Retina (tissue), 1 donor: Measurements from ENCODE around the gene CPSF7.
A peak's percentile ranks its signal among the peaks of the same experiment; 100 is the strongest.

Experiments used
- DNase-seq: peaks from one replicate; pipeline ENCODE4 v3.0.0-alpha.2; 2016

The CPSF7 gene

GRCh38 chr11:61380884-61381283, 48.9 kb downstream of the CPSF7 start:
- DNase-seq: no peak

DNA sequence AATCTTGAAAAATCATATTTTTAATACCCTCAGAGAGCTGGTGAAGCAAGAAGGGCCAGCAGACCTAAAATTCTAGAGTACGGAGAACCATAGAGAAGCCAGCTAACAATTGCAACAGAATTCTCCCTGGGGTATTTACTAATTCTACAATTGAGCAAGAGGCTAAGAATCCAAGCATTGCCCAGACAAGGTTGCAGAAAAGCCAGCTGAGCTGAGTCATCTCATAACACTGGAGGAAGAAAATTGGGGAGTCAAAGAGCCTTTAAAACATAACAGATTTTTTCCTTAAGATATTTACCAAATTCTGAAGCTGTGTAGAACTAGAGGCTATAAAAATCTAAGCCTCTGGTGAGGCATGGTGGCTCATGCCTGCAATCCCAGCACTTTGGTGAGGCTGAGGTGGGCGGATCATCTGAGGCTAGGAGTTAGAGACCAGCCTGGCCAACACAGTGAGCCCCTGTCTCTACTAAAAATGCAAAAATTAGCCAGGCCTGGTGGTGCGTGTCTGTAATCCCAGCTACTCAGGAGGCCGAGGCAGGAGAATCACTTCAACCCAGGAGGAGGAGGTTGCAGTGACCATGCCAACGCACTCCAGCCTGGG, 51.0 kb downstream of the CPSF7 start:
- DNase-seq: no peak

DNA sequence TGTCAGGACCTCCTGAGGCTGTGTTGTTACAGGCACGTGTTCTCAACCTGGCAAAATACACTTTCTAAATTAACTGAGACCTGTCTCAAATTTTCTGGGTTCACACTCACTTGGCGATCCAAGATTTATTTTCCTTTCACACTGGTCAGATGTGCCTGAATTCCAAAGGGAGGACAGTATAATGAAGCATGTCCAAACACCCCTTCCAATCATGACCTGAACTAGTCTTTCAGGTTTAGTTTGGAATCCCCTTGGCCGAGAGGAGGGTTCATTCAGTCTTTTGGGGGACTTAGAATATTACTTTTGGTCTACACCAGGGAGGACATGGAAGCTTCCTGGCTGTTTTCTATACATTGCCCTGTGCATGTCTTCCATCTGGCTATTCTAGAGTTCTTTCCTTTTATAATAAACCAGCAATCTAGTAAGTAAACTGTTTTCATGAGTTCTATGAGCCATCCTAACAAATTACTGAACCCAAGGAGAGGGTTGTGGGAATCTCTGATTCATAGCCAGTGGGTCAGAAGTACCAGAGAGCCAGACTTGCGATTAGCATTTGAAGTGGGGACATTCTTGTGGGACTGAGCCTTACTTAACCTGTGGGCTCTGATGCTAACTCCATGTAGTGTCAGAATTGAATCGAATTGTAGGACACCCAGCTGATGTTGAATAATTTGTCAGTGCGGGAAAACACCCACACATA, 52.2 kb downstream of the CPSF7 start:
- DNase-seq: no peak

GRCh38 chr11:61375761-61376108, 54.0 kb downstream of the CPSF7 start:
- no peak for DNase-seq

DNA sequence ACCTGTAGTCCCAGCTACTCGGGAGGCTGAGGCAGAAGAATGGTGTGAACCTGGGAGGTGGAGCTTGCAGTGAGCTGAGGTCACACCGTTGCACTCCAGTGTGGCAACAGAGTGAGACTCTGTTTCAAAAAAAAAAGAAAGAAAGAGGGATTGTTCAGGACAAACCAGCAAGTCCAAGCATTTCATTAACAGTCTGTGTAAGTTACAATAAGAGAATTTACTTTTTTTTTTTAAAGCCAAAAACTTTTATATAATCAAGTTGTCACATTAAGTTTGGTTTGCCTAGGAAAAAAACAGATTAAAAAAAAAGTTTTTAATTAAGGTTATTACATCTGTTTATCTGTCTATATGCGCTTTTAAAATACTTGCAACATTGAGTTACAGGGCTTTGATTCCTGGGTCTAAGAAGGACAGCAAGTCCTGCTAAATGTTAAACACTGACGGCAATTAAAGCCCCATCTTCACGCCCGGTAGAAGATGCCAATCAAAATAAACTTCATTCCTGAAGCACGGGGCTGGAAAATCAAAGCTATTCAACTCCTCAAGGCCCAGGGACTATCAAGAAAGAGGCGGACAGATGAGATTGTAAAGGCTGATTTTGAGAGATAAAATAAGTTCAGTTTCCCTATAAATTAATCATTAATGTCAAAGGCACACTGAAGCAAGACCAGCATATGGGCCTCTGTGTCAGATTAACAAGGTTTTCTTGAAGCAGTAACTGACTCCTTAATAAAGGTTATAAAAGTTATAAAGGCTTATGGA, 56.9 kb downstream of the CPSF7 start:
- DNase-seq: no peak

- no peak for DNase-seq
Observed at GRCh38 chr11:61370349-61371005, 59.3 kb downstream of the CPSF7 start.

DNA sequence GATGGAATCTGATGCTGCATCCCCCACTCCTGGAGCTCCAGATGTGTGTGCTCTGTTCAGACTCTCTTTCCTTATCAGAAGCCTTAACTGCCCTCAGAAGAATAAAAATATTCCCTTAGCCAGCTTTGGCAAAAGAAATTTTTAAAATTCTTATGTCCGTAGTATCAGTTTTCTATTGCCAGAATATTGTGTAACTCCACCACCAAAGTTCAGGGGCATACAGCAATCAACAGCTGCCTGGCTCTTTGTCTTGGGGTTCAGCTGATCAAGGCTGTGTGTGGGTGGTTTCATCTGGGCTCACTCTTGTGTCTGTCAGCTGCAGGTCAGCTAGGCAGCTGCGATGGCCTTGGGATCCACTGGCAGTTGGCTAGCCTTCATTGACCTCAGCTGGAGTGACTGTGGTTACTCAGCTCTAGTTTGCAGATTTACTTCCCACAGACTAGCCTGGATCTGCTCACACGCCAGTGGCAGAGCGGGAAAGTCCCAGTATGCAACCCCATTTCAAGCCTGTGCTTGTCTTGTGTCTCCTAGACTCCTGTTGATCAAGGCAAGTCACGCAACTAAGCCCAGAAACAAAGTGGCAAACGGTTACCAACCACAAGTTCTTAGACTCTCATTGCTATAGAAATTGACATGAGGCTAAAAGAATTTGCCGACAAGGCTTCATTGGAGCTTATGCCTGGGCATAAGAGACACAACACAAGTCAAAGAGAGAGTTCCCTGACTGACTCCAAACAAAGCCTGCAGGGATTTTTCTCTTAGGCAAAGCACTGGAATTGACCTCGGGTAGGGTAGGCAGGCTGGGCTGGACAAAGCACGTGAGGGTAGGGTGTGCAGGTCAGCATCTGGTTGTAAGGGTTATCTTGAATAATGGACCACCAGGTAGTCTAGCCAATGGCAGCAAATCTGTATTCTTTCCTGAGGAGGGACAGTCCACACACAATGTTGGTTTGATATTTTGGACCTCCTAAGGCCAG, 60.1 kb downstream of the CPSF7 start:
- no peak for DNase-seq

DNA sequence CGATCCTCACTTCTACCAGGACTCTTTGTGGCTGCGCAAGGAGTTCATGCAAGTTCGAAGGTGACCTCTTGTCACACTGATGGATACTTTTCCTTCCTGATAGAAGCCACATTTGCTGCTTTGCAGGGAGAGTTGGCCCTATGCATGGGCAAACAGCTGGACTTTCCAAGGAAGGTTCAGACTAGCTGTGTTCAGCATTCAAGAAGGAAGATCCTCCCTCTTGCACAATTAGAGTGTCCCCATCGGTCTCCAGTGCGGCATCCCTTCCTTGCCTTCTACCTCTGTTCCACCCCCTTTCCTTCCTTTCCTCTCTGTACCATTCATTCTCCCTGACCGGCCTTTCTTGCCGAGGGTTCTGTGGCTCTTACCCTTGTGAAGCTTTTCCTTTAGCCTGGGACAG, 61.1 kb downstream of the CPSF7 start:
- no peak for DNase-seq

- DNase-seq: no peak
Observed at GRCh38 chr11:61367406-61367805, 62.4 kb downstream of the CPSF7 start.

DNA sequence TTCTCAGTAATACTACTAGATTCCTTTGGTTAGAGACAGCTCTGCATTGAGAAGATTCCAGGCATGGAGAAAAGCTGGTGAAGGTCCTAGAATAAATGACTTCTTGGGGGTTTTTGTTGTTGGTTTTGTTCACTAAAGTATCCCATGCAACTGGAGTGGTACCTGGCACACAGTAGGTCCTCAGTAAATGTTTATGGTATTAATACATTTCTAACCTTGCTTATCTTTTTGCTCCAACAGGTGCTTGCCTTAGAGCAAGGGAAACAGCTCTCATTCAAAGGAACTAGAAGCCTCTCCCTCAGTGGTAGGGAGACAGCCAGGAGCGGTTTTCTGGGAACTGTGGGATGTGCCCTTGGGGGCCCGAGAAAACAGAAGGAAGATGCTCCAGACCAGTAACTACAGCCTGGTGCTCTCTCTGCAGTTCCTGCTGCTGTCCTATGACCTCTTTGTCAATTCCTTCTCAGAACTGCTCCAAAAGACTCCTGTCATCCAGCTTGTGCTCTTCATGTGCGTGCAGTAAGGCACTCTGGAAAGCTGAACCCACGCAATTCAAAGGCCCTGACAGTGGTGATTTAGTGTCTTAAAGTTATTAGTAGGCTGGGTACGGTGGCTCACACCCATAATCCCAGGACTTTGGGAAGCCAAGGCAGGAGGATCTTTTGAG, 65.6 kb downstream of the CPSF7 start:
- no peak for DNase-seq

- no peak for DNase-seq
Observed at GRCh38 chr11:61362542-61362875, 67.3 kb downstream of the CPSF7 start.

DNA sequence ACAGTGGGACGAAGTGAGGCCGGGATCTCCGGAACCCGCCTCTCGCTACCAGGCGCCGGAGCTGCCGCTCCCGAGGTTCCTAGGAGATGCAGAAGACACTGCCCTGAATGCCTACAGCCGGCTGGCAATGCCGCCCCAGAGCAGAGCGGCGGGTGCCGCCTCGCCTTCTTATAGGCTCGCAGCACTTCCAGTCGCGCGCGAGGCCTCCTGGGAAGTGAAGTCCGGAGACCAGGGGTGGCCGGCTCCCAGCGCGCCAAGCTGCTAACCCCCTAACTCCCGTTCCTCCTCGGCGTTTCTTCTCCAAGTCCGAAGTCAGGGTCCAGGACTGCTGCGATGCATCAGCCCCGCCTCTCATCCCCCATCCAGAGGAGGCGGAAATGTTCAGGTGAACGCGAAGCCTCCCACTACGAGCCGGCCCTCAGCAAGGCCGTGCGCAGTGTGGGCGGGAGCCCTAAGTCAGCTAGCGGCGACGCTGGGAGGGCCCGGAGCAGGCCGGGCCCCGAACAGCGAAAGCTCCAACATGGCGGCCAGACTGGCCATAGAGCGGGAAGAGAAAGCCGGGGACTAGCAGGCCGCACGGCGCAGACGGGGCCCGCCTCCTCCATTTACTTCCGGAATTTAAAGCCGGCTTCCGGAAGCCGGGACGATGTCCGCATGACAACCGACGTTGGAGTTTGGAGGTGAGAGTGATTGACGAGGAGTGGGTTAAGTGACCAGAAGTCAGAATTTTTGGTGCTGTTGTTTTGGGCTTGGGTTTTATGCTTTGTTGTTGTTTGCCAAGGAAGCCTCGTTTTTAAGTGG, 67.8 kb downstream of the CPSF7 start, which contains the start of the genes CYB561A3 and TMEM138:
CYB561A3 (minus strand) TSS at position 142 of the 801 bp plus-strand sequence. CDS start 5,169 bp downstream, outside the sequence.
TMEM138 (plus strand) TSS at position 634 of the 801 bp plus-strand sequence. CDS start 2,017 bp downstream, outside the sequence.
- DNase-seq: peak; percentile 98

GRCh38 chr11:61361237-61361740, 68.5 kb downstream of the CPSF7 start:
- DNase-seq: no peak

DNA sequence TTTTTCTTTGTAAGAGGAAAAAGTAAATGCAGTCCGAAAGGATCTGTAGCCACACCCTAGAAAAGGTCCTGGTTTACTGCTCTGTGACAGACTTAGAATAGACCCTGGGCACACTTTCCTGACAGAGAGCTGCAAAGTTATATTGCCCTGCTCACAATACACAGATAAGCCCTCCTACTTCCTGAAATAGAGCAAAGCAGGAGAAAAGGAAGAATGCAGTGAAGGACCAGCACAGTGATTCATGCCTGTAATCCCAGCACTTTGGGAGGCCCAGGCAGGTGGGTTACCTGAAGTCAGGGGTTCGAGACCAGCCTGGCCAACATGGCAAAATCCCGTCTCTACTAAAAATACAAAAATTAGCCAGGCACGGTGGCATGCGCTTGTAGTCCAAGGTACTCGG, 70.3 kb downstream of the CPSF7 start:
- DNase-seq: no peak

DNA sequence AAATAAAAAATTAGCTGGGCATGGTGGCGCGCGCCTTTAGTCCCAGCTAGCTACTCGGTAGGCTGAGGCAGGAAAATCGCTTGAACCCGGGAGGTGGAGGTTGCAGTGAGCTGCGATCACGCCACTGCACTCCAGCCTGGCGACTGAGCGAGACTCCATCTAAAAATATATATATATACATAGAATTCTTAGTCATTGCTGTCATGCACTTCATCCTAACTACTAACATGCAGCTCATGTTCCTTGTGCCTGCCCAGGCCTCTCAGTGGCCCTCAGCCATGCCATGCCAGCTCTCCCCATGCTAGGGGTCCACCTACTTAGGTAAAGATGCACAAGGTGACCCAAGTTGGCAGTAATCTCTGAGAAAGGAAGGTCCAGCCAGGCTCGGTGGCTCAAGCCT, 71.2 kb downstream of the CPSF7 start:
- no peak for DNase-seq

- no peak for DNase-seq
Observed at GRCh38 chr11:61357894-61358239, 71.9 kb downstream of the CPSF7 start.

GRCh38 chr11:61357233-61357893, 72.4 kb downstream of the CPSF7 start:
- DNase-seq: no peak

- no peak for DNase-seq
Observed at GRCh38 chr11:61356706-61357105, 73.1 kb downstream of the CPSF7 start.

DNA sequence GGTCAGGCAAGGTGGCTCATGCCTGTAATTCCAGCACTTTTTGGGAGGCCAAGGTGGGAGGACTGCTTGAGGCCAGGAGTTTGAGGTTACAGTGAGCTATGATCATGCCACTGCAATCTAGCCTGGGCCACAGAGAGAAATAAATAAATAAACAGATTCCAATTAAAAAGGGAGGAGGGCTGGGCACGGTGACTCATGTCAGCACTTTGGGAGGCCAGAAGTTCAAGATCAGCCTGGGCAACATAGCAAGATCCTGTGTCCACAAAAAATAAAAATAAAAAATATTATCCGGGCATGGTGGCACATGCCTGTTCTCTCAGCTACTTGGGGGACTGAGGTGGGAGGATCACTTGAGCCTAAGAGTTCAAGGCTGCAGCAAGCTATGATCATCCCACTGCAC, 75.6 kb downstream of the CPSF7 start:
- no peak for DNase-seq
